Measurements from ENCODE around the gene PPEF2.

The PPEF2 gene

DNA sequence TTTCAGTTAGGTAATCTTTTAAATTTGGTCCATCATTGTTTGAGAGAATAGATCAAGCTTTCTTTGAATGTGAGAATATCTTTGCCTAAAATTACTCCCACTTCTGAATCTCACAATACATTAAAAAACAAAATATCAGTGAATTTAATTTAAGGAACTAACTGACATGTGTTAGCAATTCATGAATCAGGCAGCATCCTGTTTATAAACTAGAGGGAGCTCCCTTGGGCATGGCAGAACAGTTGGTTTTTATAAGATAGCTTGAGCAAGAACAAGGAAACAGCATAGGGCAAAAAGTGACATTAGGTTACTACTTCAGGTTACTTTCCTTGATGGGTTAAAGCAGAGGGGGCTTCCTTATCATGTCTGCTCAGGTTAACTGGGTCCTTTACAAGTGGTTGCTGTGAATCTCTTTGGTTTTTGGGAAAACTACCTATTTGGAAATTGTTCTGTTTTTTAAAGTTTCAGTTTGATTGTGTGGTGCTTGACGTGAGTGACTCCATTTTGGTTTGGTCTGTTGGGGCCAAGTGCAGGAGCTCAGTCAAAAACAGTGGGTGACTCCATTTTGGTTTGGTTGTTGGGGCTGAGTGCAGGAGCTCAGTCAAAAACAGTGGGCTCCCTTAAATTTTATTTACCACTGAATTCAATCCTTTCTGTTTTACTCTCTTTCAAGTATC is 68.0 kb downstream of the PPEF2 start:
- Histone ChIP-seq H4K20me1 (ENCODE audit: insufficient read depth, low read length) (no peaks in the 10 kb centered on the region), H3K4me2 (ENCODE audit: low read depth, low read length) (no peak overlapping the region), H3K9me2 (replicated peaks; ENCODE audit: insufficient read depth, low read length) (no peaks in the 10 kb centered on the region), H2AFZ (ENCODE audit: low read length) (no peak overlapping the region), H3K9me3 (replicated peaks; ENCODE audit: insufficient read depth, low read length) (no peaks in the 10 kb centered on the region), H3K9ac (ENCODE audit: low read length) (no peak overlapping the region), H3K79me2 (ENCODE audit: low read length) (no peaks in the 10 kb centered on the region), H3K4me3 (ENCODE audit: low read length) (no peak overlapping the region), H3F3A (ENCODE audit: insufficient read depth, low read length) (no peaks in the 10 kb centered on the region), H3K4me1 (ENCODE audit: low read length) (no peaks in the 10 kb centered on the region), H3K36me3 (replicated peaks; ENCODE audit: insufficient read depth, low read length) (no peaks in the 10 kb centered on the region), H3K27ac (ENCODE audit: low read length) (no peak overlapping the region), H3K27me3 (replicated peaks; ENCODE audit: insufficient read depth, low read length) (no peaks in the 10 kb centered on the region)
- DNase-seq = no peak
- TF ChIP-seq EZH2 (optimal IDR thresholded peaks at IDR 0.05; ENCODE audit: low read depth, low read length) (no peak), EZH2phosphoT487 (IDR thresholded peaks at IDR 0.05; ENCODE audit: low read length) (no peak)
- TF ChIP-seq, protein P1, sequence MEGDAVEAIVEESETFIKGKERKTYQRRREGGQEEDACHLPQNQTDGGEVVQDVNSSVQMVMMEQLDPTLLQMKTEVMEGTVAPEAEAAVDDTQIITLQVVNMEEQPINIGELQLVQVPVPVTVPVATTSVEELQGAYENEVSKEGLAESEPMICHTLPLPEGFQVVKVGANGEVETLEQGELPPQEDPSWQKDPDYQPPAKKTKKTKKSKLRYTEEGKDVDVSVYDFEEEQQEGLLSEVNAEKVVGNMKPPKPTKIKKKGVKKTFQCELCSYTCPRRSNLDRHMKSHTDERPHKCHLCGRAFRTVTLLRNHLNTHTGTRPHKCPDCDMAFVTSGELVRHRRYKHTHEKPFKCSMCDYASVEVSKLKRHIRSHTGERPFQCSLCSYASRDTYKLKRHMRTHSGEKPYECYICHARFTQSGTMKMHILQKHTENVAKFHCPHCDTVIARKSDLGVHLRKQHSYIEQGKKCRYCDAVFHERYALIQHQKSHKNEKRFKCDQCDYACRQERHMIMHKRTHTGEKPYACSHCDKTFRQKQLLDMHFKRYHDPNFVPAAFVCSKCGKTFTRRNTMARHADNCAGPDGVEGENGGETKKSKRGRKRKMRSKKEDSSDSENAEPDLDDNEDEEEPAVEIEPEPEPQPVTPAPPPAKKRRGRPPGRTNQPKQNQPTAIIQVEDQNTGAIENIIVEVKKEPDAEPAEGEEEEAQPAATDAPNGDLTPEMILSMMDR (IDR thresholded peaks at IDR 0.05; ENCODE audit: low read length) = no peak

DNA sequence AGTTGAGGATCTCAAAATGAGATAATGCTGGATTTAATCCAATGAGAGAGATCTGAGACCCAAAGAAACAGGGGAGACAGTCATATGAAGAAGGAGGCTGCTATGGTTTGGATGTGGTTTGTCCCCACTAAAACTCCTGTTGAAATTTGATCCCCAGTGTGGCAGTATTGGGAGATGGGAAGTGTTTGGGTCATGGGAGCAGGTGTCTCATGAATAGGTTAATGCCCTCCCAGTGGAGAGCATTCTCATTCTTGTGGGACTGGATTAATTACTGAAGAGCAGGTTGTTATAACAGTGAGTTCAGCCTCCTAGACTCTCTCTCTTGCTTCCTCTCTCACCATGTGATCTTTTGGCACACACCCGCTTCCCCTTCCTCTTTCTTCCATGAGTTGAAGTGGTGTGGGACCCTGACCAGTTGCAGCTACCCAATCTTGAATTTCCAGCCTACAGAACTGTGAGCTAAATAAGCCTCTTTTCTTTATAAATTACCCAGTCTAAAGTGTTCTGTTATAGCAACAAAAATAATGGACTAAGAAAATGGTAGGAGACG is 70.3 kb downstream of the PPEF2 start:
- no peaks in the 10 kb centered on the region for H3K79me2 ChIP-seq (ENCODE audit: low read length)
- no peak overlapping the region for H3K27ac ChIP-seq (ENCODE audit: low read length)
- no peaks in the 10 kb centered on the region for H4K20me1 ChIP-seq (ENCODE audit: insufficient read depth, low read length)
- H3K27me3 ChIP-seq (replicated peaks; ENCODE audit: insufficient read depth, low read length) = no peaks in the 10 kb centered on the region
- TF ChIP-seq, protein P1 (IDR thresholded peaks at IDR 0.05; ENCODE audit: low read length) = no peak
- no peak for TF ChIP-seq EZH2 (optimal IDR thresholded peaks at IDR 0.05; ENCODE audit: low read depth, low read length)
- no peak for TF ChIP-seq EZH2phosphoT487 (IDR thresholded peaks at IDR 0.05; ENCODE audit: low read length)
- DNase-seq = no peak
- no peak overlapping the region for H3K4me2 ChIP-seq (ENCODE audit: low read depth, low read length)
- no peak overlapping the region for H3K9ac ChIP-seq (ENCODE audit: low read length)
- H3K9me3 ChIP-seq (replicated peaks; ENCODE audit: insufficient read depth, low read length) = no peaks in the 10 kb centered on the region
- H3K4me1 ChIP-seq (ENCODE audit: low read length) = no peaks in the 10 kb centered on the region
- no peak overlapping the region for H3K4me3 ChIP-seq (ENCODE audit: low read length)
- no peaks in the 10 kb centered on the region for H3K9me2 ChIP-seq (replicated peaks; ENCODE audit: insufficient read depth, low read length)
- H3K36me3 ChIP-seq (replicated peaks; ENCODE audit: insufficient read depth, low read length) = no peaks in the 10 kb centered on the region
- no peak overlapping the region for H2AFZ ChIP-seq (ENCODE audit: low read length)
- no peaks in the 10 kb centered on the region for H3F3A ChIP-seq (ENCODE audit: insufficient read depth, low read length)

DNA sequence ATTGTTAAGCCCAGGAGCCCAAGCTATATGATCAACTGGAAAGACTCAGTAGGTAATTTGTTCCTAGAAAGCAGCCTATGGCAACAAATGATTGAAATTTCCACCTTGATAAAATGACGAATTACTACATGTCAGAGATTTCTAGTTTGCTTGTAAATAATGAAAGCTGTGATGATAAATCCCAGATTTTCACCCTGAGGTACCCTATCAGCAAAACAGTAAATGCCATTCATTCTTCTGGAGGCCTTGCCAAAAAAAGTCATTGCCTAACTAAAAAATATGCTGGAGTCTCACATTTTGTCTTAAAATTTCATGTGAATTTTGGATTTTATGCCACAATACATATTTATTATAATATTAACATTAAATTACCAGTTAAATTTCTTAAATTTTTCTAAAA is 71.3 kb downstream of the PPEF2 start:
- Histone ChIP-seq H3F3A (ENCODE audit: insufficient read depth, low read length) (no peaks in the 10 kb centered on the region), H2AFZ (ENCODE audit: low read length) (no peak overlapping the region), H3K27ac (ENCODE audit: low read length) (no peak overlapping the region), H3K27me3 (replicated peaks; ENCODE audit: insufficient read depth, low read length) (no peaks in the 10 kb centered on the region), H3K9me2 (replicated peaks; ENCODE audit: insufficient read depth, low read length) (no peaks in the 10 kb centered on the region), H3K4me3 (ENCODE audit: low read length) (no peak overlapping the region), H3K4me1 (ENCODE audit: low read length) (no peaks in the 10 kb centered on the region), H3K9me3 (replicated peaks; ENCODE audit: insufficient read depth, low read length) (no peaks in the 10 kb centered on the region), H3K79me2 (ENCODE audit: low read length) (no peaks in the 10 kb centered on the region), H3K36me3 (replicated peaks; ENCODE audit: insufficient read depth, low read length) (no peaks in the 10 kb centered on the region), H3K9ac (ENCODE audit: low read length) (no peak overlapping the region), H4K20me1 (ENCODE audit: insufficient read depth, low read length) (no peaks in the 10 kb centered on the region), H3K4me2 (ENCODE audit: low read depth, low read length) (no peak overlapping the region)
- DNase-seq = no peak
- TF ChIP-seq, protein P1 (IDR thresholded peaks at IDR 0.05; ENCODE audit: low read length) = no peak
- TF ChIP-seq EZH2phosphoT487 (IDR thresholded peaks at IDR 0.05; ENCODE audit: low read length) = no peak
- no peak for TF ChIP-seq EZH2 (optimal IDR thresholded peaks at IDR 0.05; ENCODE audit: low read depth, low read length)
